ENCODE results near the gene MOG. TPM values are rescaled to one million over a fixed set of nuclear protein-coding genes. Genes with fewer than 3 reads are reported as not detected.
"Not testable (repeated sequence)": the region's sequence is repeated elsewhere in the genome, so short reads cannot be mapped to it uniquely, and the experiment has no call there.

Gene MOG
- total RNA-seq, 1 donor from 2014 or later = not detected

DNA sequence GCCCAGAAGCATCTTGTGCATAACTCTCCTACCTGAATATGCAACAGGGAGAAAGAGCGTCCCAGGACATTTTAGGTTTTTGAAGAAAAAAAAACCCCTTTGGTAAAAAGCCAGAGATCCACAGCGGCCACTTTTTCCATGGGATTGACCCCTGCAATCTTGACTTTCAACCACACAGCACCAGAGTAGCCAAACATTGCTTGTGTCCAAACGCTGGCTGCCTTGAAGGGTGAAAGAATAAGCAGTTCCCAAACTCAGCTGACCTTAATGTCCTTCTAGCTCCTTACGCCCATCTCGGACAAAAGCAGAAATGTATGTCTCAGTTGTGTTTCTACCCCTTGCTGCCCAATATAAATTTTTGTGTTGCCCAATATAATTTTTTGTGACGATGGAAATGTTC, 1.2 kb upstream of the MOG start:
- Mint-ChIP-seq H3K9me3 (ENCODE audit: unreplicated experiment) (no peaks in the 10 kb centered on the region), H3K4me3 (ENCODE audit: unreplicated experiment) (no peak overlapping the region), H3K36me3 (ENCODE audit: low read depth, unreplicated experiment) (no peaks in the 10 kb centered on the region), H3K27me3 (ENCODE audit: unreplicated experiment) (peaks cover 2% of the 10 kb centered on the region), H3K27ac (ENCODE audit: unreplicated experiment) (no peak overlapping the region), H3K4me1 (ENCODE audit: unreplicated experiment) (no peaks in the 10 kb centered on the region)
- no peak for DNase-seq (ENCODE audit: low spot score)
- TF ChIP-seq, protein P1, sequence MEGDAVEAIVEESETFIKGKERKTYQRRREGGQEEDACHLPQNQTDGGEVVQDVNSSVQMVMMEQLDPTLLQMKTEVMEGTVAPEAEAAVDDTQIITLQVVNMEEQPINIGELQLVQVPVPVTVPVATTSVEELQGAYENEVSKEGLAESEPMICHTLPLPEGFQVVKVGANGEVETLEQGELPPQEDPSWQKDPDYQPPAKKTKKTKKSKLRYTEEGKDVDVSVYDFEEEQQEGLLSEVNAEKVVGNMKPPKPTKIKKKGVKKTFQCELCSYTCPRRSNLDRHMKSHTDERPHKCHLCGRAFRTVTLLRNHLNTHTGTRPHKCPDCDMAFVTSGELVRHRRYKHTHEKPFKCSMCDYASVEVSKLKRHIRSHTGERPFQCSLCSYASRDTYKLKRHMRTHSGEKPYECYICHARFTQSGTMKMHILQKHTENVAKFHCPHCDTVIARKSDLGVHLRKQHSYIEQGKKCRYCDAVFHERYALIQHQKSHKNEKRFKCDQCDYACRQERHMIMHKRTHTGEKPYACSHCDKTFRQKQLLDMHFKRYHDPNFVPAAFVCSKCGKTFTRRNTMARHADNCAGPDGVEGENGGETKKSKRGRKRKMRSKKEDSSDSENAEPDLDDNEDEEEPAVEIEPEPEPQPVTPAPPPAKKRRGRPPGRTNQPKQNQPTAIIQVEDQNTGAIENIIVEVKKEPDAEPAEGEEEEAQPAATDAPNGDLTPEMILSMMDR (IDR thresholded peaks at IDR 0.05; ENCODE audit: unreplicated experiment) = no peak

DNA sequence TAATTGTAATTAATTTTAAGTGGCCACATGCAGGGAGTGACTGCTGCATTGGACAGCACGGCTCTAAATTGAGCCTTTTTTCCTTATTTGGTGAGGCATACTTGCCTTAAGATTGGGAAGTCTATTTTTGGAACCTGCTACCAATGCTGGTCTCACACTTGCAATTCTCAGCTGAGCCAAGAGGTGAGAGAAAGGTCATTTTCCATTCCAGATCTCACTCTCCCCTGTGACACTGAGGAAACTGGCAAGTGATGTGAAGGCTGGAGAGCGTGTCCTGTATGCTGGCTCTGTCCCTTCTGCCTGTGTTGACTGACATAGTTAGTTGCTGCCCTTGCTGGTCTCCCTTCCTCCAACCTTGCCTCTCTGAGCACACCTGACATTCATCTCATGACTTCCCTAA, 735 bp upstream of the MOG start:
- TF ChIP-seq, protein P1 (IDR thresholded peaks at IDR 0.05; ENCODE audit: unreplicated experiment) = no peak

DNA sequence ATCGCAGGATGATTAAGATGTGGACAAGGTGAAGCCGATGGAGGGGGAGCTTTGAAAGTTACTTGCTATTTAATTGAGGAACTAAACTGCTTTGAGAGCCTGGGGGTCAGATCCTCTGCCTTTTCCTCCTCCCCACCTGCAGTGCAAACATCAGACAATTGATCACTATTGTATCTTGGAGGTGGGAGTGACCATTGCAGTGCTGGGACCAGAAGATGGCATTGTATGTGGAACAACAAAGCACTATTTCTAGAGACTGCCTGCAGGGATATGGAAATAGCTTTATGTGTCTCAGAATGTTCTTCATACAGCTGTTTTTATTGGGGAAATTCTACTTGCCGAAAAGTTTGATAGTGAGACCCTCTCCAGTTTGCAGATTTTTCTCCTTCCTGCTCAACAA, 4.2 kb downstream of the MOG start:
- Mint-ChIP-seq H3K27me3 (ENCODE audit: unreplicated experiment) (peaks cover 4% of the 10 kb centered on the region), H3K27ac (ENCODE audit: unreplicated experiment) (no peak overlapping the region), H3K4me1 (ENCODE audit: unreplicated experiment) (peaks cover 10% of the 10 kb centered on the region), H3K9me3 (ENCODE audit: unreplicated experiment) (no peaks in the 10 kb centered on the region), H3K36me3 (ENCODE audit: low read depth, unreplicated experiment) (no peaks in the 10 kb centered on the region), H3K4me3 (ENCODE audit: unreplicated experiment) (no peak overlapping the region)
- TF ChIP-seq, protein P1 (IDR thresholded peaks at IDR 0.05; ENCODE audit: unreplicated experiment) = no peak
- DNase-seq (ENCODE audit: low spot score) = no peak

More for the DNA sequence above, 735 bp upstream of the MOG start:
- no peak for DNase-seq (ENCODE audit: low spot score)
- Mint-ChIP-seq H3K4me1 (ENCODE audit: unreplicated experiment) (peaks cover 4% of the 10 kb centered on the region), H3K27me3 (ENCODE audit: unreplicated experiment) (peaks cover 6% of the 10 kb centered on the region), H3K4me3 (ENCODE audit: unreplicated experiment) (no peak overlapping the region), H3K9me3 (ENCODE audit: unreplicated experiment) (no peaks in the 10 kb centered on the region), H3K36me3 (ENCODE audit: low read depth, unreplicated experiment) (no peaks in the 10 kb centered on the region), H3K27ac (ENCODE audit: unreplicated experiment) (no peak overlapping the region)

DNA sequence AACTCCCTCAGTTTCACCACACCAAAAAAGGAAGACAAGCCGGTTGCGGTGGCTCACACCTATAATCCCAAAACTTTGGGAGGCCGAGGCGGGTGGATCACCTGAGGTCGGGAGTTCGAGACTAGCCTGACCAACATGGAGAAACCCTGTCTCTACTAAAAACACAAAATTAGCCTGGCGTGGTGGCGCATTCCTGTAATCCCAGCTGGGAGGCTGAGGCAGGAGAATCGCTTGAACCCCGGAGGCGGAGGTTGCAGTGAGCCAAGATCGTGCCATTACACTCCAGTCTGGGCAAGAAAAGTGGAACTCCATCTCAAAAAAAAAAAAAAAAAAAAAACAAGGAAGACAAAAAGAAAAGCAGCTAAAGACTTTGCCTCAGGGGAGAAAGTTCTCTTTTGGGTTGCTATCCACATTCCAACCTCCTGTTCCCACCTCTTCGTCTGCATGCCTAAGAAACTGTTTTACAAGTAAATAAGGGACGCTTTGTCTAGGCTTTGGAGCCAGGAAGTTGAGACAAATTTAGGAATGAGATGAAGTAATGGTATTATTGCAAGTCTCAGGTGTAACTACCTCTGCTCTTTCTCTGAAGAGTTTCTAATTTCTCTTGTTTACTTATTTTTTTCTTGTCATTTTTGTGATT, 4.7 kb downstream of the MOG start:
- not testable (repeated sequence) for H3K27ac Mint-ChIP-seq (ENCODE audit: unreplicated experiment); H3K9me3 Mint-ChIP-seq (ENCODE audit: unreplicated experiment); H3K36me3 Mint-ChIP-seq (ENCODE audit: low read depth, unreplicated experiment); H3K4me3 Mint-ChIP-seq (ENCODE audit: unreplicated experiment); H3K27me3 Mint-ChIP-seq (ENCODE audit: unreplicated experiment); DNase-seq (ENCODE audit: low spot score)
- peaks cover 10% of the 10 kb centered on the region for H3K4me1 Mint-ChIP-seq (ENCODE audit: unreplicated experiment)

DNA sequence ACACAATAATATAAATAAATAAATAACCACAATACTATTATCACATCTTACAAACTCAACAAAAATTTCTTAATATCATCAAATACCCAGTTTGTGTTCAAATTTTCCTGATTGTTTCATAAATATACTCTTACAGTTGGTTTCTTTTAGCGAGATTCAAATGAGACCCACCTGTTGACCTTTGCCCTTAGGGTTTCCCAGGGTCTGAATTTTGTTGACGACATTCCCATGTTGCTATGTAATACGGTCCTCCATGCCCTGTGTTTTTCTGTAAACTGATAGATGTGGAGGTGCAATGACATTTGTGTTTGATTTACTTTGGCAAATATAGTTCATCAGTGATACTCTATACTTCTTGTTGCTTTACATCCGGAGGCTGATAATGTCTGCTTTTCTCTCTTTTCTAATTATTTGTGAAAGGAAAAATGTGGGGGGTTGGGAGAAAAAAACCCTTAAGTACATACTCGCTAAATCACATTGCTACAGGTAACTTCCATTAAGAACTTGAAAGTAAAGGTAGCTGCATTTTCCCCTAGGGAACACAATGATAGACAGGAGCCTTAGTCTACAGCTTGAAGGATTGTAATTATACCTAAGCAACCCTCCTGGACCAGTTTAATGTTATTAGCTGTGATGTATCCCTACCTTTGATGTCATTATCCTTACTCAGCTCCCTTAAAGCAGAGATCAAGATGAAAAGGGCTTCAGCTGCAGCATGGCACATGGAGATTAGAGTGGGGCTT, 6.6 kb downstream of the MOG start:
- TF ChIP-seq, protein P1 (IDR thresholded peaks at IDR 0.05; ENCODE audit: unreplicated experiment) = no peak
- no peak overlapping the region for H3K4me3 Mint-ChIP-seq (ENCODE audit: unreplicated experiment)
- H3K27me3 Mint-ChIP-seq (ENCODE audit: unreplicated experiment) = peaks cover 4% of the 10 kb centered on the region
- DNase-seq (ENCODE audit: low spot score) = no peak
- no peaks in the 10 kb centered on the region for H3K9me3 Mint-ChIP-seq (ENCODE audit: unreplicated experiment)
- no peak overlapping the region for H3K27ac Mint-ChIP-seq (ENCODE audit: unreplicated experiment)
- H3K4me1 Mint-ChIP-seq (ENCODE audit: unreplicated experiment) = peaks cover 12% of the 10 kb centered on the region
- no peaks in the 10 kb centered on the region for H3K36me3 Mint-ChIP-seq (ENCODE audit: low read depth, unreplicated experiment)

Measured in endothelial cell (in vitro differentiated cells).